ENCODE results near the gene KCNG4. TPM values are rescaled to one million over a fixed set of nuclear protein-coding genes. Genes with fewer than 3 reads are reported as not detected.

Gene KCNG4
- total and polyA plus RNA-seq, 2 of the 8 experiments (the other 6 are each of a cell fraction or from before 2014, with no cell fraction given), result not detected

DNA sequence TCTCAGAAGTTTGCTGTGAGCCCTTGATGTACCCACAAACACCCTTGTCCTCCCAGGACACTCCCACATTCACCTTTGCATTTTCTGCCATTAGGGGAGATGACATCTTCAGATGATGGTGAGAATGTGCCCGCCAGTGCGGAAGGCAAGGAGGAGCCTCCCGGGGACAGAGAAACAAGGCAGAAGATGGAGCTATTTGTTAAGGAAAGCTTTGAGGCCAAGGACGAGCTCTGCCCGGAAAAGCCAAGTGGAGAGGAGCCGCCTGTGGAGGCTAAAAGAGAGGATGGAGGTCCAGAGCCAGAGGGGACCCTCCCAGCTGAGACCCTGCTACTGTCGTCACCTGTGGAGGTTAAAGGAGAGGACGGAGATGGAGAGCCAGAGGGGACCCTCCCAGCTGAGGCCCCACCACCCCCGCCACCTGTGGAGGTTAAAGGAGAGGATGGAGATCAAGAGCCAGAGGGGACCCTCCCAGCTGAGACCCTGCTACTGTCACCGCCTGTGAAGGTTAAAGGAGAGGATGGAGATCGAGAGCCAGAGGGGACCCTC lies 70.0 kb downstream of the KCNG4 start:
- Histone ChIP-seq H3K14ac (ENCODE audit: insufficient read length) (no peak overlapping the region), H3K27me3 (replicated peaks in 1 of 4; ENCODE audit: control insufficient read depth in 3 of 4, extremely low read depth in 1 of 4, insufficient read depth in 3 of 4, low read length in 3 of 4) (no peaks in the 10 kb centered on the region; a peak in 1 of 7 replicates), H3K4ac (replicated peaks; ENCODE audit: insufficient read length, low read depth, low read length) (no peak overlapping the region), H4K8ac (ENCODE audit: extremely low read depth, insufficient read depth, low read length) (no peak overlapping the region), H3K23me2 (ENCODE audit: low read depth, low read length) (peaks cover 2% of the 10 kb centered on the region; the same call in 1 of the 2 replicates), H3K56ac (replicated peaks; ENCODE audit: insufficient read length, low read depth, low read length) (no peak overlapping the region), H3K4me2 (ENCODE audit: insufficient read depth in 1 of 2, low read depth in 2 of 2, low read length in 2 of 2) (no peak overlapping the region), H3K79me1 (ENCODE audit: low read depth, low read length) (no peaks in the 10 kb centered on the region), H2BK15ac (ENCODE audit: low read length) (no peak overlapping the region), H3K9me3 (ENCODE audit: insufficient read depth in 2 of 2, low read depth in 1 of 2, low read length in 1 of 2) (no peaks in the 10 kb centered on the region), H3K4me1 (replicated peaks in 1 of 4; ENCODE audit: control insufficient read depth in 3 of 4, insufficient read depth in 4 of 4, low read length in 3 of 4) (no peaks in the 10 kb centered on the region), H3K27ac (ENCODE audit: low read depth, low read length) (no peak overlapping the region), H3K4me3 (ENCODE audit: extremely low read depth in 1 of 4, insufficient read depth in 2 of 4, low read depth in 3 of 4, low read length in 4 of 4) (no peak overlapping the region), H3K23ac (ENCODE audit: insufficient read length) (no peak overlapping the region), H4K5ac (ENCODE audit: insufficient read length, low read depth, low read length) (no peak overlapping the region), H3K36me3 (ENCODE audit: control insufficient read depth in 2 of 4, insufficient read depth in 4 of 4, low read length in 3 of 4) (no peaks in the 10 kb centered on the region), H4K91ac (replicated peaks; ENCODE audit: insufficient read length, low read length) (no peak overlapping the region), H2BK120ac (replicated peaks; ENCODE audit: low read depth, low read length) (no peak overlapping the region), H2AFZ (ENCODE audit: low read length) (peak overlapping the region; percentile 52; the same call in 1 of the 2 replicates), H2BK12ac (ENCODE audit: low read depth, low read length) (no peak overlapping the region), H4K20me1 (replicated peaks in 1 of 2; ENCODE audit: control insufficient read depth in 1 of 2, insufficient read depth in 2 of 2, low read length in 2 of 2) (no peaks in the 10 kb centered on the region), H3K18ac (ENCODE audit: extremely low read depth, low read length) (no peak overlapping the region), H2BK5ac (ENCODE audit: low read depth, low read length) (no peak overlapping the region), H3K9ac (replicated peaks in 1 of 4; ENCODE audit: extremely low read depth in 1 of 4, low read depth in 3 of 4, low read length in 3 of 4) (no peak overlapping the region), H3K79me2 (ENCODE audit: control insufficient read depth in 1 of 2, insufficient read depth in 2 of 2, low read length in 2 of 2) (no peaks in the 10 kb centered on the region), H2AK5ac (ENCODE audit: low read depth, low read length) (no peak overlapping the region), H2BK20ac (ENCODE audit: low read length) (no peak overlapping the region)
- 91% methylated on average over 9 of the region's 11 CpGs; no CpG with 5 or more reads in 1 of the 2 experiments for WGBS, 2 experiments (ENCODE audit: extremely low coverage in 1 of 2, insufficient coverage in 1 of 2, insufficient read length in 1 of 2, insufficient replicate concordance in 2 of 2, low coverage in 1 of 2, low lambda C conversion rate in 2 of 2, missing lambda C conversion rate in 1 of 2)
- ChIA-PET POLR2A (ENCODE audit: partially characterized antibody) (interaction anchor here (5.4 kb wide), 1 partner anchor 8 kb away, joined by 35 read pairs; no protein-coding TSS in a partner anchor), CTCF (ENCODE audit: partially characterized antibody) (interaction anchor here (0.5 to 2.5 kb wide), 15 partner anchors 9 to 314 kb away, joined by 3 to 11 read pairs (median 4); no protein-coding TSS in a partner anchor)
- FAIRE-seq, result no peak
- DNase-seq (ENCODE audit: low read depth in 1 of 2, low spot score in 2 of 2), result no peak
- TF ChIP-seq SAP30 (IDR thresholded peaks at IDR 0.05; ENCODE audit: insufficient read depth, insufficient replicate concordance, low read length) (no peak), EZH2 (IDR thresholded peaks at IDR 0.05; ENCODE audit: low read depth, low read length, severe bottlenecking) (no peak), JUND (IDR thresholded peaks at IDR 0.05; ENCODE audit: low read length) (no peak), SIN3A (conservative IDR thresholded peaks at IDR 0.05 in 1 of 2, IDR thresholded peaks at IDR 0.05 in 1 of 2; ENCODE audit: low read depth in 1 of 2, low read length in 2 of 2) (no peak), KDM1A (IDR thresholded peaks at IDR 0.05; ENCODE audit: borderline replicate concordance, low read length) (no peak), NRF1 (IDR thresholded peaks at IDR 0.05; ENCODE audit: low read depth, low read length) (no peak), CHD2 (IDR thresholded peaks at IDR 0.05; ENCODE audit: low read length) (no peak), KDM5A (IDR thresholded peaks at IDR 0.05; ENCODE audit: low read length) (no peak), EP300 (IDR thresholded peaks at IDR 0.05; ENCODE audit: borderline replicate concordance in 1 of 2, low read depth in 2 of 2, low read length in 2 of 2) (no peak), RBBP5 (IDR thresholded peaks at IDR 0.05; ENCODE audit: borderline replicate concordance, low read depth, low read length) (no peak), KDM4A (IDR thresholded peaks at IDR 0.05; ENCODE audit: low read depth, low read length, severe bottlenecking) (no peak), SP1 (IDR thresholded peaks at IDR 0.05; ENCODE audit: low read depth, low read length) (no peak)
- TF ChIP-seq, protein P1, sequence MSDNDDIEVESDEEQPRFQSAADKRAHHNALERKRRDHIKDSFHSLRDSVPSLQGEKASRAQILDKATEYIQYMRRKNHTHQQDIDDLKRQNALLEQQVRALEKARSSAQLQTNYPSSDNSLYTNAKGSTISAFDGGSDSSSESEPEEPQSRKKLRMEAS (IDR thresholded peaks at IDR 0.05), result no peak

Data from H1 (cell line).